ENCODE data around the gene NOC2L.

DNA sequence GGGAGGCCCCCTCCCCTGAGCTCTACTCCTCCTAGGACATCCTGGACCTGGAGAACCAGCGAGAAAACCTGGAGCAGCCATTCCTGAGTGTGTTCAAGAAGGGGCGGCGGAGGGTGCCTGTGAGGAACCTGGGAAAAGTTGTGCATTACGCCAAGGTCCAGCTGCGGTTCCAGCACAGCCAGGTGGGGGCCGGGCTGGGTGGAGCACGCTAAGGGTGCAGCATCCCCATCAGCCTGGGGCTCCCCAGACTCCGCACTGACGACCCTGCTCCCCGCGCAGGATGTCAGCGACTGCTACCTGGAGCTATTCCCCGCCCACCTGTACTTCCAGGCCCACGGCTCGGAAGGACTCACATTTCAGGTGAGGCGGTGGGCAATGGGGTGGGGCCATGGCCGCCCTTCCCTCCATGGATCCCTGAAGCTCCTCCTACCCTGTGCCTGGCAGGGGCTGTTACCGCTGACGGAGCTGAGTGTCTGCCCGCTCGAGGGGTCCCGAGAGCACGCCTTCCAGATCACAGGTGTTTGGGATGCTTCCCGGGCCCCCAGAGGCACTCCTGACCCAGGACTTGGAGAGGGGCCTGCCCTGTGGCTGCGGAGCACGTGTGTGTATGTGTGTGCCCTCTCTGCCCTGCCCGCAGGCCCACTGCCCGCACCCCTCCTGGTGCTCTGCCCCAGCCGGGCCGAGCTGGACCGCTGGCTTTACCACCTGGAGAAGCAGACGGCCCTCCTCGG lies 11.4 kb upstream of the NOC2L start:
- TF ChIP-seq, protein P1, sequence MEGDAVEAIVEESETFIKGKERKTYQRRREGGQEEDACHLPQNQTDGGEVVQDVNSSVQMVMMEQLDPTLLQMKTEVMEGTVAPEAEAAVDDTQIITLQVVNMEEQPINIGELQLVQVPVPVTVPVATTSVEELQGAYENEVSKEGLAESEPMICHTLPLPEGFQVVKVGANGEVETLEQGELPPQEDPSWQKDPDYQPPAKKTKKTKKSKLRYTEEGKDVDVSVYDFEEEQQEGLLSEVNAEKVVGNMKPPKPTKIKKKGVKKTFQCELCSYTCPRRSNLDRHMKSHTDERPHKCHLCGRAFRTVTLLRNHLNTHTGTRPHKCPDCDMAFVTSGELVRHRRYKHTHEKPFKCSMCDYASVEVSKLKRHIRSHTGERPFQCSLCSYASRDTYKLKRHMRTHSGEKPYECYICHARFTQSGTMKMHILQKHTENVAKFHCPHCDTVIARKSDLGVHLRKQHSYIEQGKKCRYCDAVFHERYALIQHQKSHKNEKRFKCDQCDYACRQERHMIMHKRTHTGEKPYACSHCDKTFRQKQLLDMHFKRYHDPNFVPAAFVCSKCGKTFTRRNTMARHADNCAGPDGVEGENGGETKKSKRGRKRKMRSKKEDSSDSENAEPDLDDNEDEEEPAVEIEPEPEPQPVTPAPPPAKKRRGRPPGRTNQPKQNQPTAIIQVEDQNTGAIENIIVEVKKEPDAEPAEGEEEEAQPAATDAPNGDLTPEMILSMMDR (IDR thresholded peaks at IDR 0.05; ENCODE audit: extremely low read depth in 1 of 2, insufficient read depth in 1 of 2, low read depth in 1 of 2, low read length in 2 of 2) = no peak
- TF ChIP-seq, protein P2, sequence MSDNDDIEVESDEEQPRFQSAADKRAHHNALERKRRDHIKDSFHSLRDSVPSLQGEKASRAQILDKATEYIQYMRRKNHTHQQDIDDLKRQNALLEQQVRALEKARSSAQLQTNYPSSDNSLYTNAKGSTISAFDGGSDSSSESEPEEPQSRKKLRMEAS (IDR thresholded peaks at IDR 0.05; ENCODE audit: insufficient read depth, insufficient read length) = no peak

All from endothelial cell of umbilical vein (primary cell).